Astrocyte (in vitro differentiated cells and primary cell): ENCODE results near the gene MYZAP. TPM values are rescaled to one million over a fixed set of nuclear protein-coding genes. Genes with fewer than 3 reads are reported as not detected.
A peak's percentile ranks its signal among the peaks of the same experiment; 100 is the strongest.

ENCODE experiments used
- DNase-seq: peaks from one replicate; pipeline ENCODE4 v3.0.0-alpha.2; 2010; ENCODE audit warnings: low read depth
- FAIRE-seq: peaks from 2 replicates; lab custom pipeline; 2011; peaks lifted over from hg19 to GRCh38; lab: Jason Lieb, UNC
- H2AFZ ChIP-seq: 2 replicates; pipeline ENCODE4 v1.6.0; 2012; ENCODE audit warnings: low read depth, low read length, inconsistent platforms
- H3K27ac ChIP-seq: 2 replicates; pipeline ENCODE4 v1.5.1; 2011; ENCODE audit warnings: low read depth, low read length, inconsistent platforms
- H3K27me3 ChIP-seq: 2 replicates; pipeline ENCODE4 v1.6.0; 2011; ENCODE audit warnings: low read length, inconsistent platforms; ENCODE audit not compliant: insufficient read depth
- H3K36me3 ChIP-seq: 2 replicates; pipeline ENCODE4 v1.5.1; 2011; ENCODE audit warnings: low read length, inconsistent platforms; ENCODE audit not compliant: insufficient read depth
- H3K4me1 ChIP-seq: 2 replicates; pipeline ENCODE4 v1.5.1; 2011; ENCODE audit warnings: low read length, inconsistent platforms; ENCODE audit not compliant: insufficient read depth
- H3K4me2 ChIP-seq: 2 replicates; pipeline ENCODE4 v1.6.0; 2012; ENCODE audit warnings: low read length, inconsistent platforms
- H3K4me3 ChIP-seq: 2 replicates; pipeline ENCODE4 v1.5.1; 2011; ENCODE audit warnings: low read depth, mild to moderate bottlenecking, low read length, inconsistent platforms; ENCODE audit not compliant: insufficient read depth
- H3K79me2 ChIP-seq: 2 replicates; pipeline ENCODE4 v1.6.0; 2012; ENCODE audit warnings: mild to moderate bottlenecking, low read length, inconsistent platforms; ENCODE audit not compliant: insufficient read depth
- H3K9ac ChIP-seq: 2 replicates; pipeline ENCODE4 v1.6.0; 2012; ENCODE audit warnings: mild to moderate bottlenecking, low read length, inconsistent platforms
- H3K9me3 ChIP-seq: 2 replicates; pipeline ENCODE4 v1.5.1; 2012; ENCODE audit warnings: low read depth, mild to moderate bottlenecking, low read length, inconsistent platforms; ENCODE audit not compliant: insufficient read depth
- H4K20me1 ChIP-seq: 2 replicates; pipeline ENCODE4 v1.6.0; 2012; ENCODE audit warnings: low read length, inconsistent platforms; ENCODE audit not compliant: insufficient read depth
- H3K27ac Mint-ChIP-seq: one replicate; pipeline ENCODE4 v1.8.0; 2021; ENCODE audit warnings: mild to moderate bottlenecking, mixed read lengths; ENCODE audit not compliant: unreplicated experiment
- H3K27me3 Mint-ChIP-seq: one replicate; pipeline ENCODE4 v1.8.0; 2021; ENCODE audit warnings: low read depth, mixed read lengths; ENCODE audit not compliant: unreplicated experiment
- H3K36me3 Mint-ChIP-seq: one replicate; pipeline ENCODE4 v1.8.0; 2021; ENCODE audit warnings: low read depth, mixed read lengths; ENCODE audit not compliant: unreplicated experiment
- H3K4me1 Mint-ChIP-seq: one replicate; pipeline ENCODE4 v1.8.0; 2021; ENCODE audit warnings: low read depth, mixed read lengths; ENCODE audit not compliant: unreplicated experiment
- H3K4me3 Mint-ChIP-seq: one replicate; pipeline ENCODE4 v1.8.0; 2021; ENCODE audit warnings: mild to moderate bottlenecking, moderate library complexity, mixed read lengths; ENCODE audit not compliant: unreplicated experiment
- H3K9me3 Mint-ChIP-seq: one replicate; pipeline ENCODE4 v1.8.0; 2021; ENCODE audit warnings: mild to moderate bottlenecking, mixed read lengths; ENCODE audit not compliant: unreplicated experiment
- CTCF ChIP-seq: IDR thresholded peaks from 2 replicates; pipeline ENCODE4 v1.5.1; 2011; ENCODE audit warnings: low read depth, mild to moderate bottlenecking, inconsistent platforms, low read length, moderate library complexity; ENCODE audit not compliant: insufficient read depth
- EZH2 ChIP-seq: IDR thresholded peaks from 2 replicates; pipeline ENCODE4 v1.6.1; 2012; ENCODE audit warnings: mild to moderate bottlenecking, low read length, inconsistent platforms; ENCODE audit not compliant: insufficient read depth
- total RNA-seq: library from RNA; stranded (reverse); gene quantifications from 2 replicates; pipeline ENCODE4 v1.2.1, GENCODE V29; 2021

MYZAP gene
- total RNA-seq, 1 donor from 2014 or later: 0.41 TPM

- Histone ChIP-seq H3K27ac (no peak overlapping the region), H3K36me3 (no peaks in the 10 kb centered on the region), H3K9me3 (no peaks in the 10 kb centered on the region), H4K20me1 (no peaks in the 10 kb centered on the region), H3K4me3 (no peak overlapping the region), H3K27me3 (no peaks in the 10 kb centered on the region), H3K4me1 (no peaks in the 10 kb centered on the region), H3K4me2 (no peak overlapping the region), H3K79me2 (no peaks in the 10 kb centered on the region), H2AFZ (no peak overlapping the region), H3K9ac (no peak overlapping the region)
- no peak overlapping the region for H3K4me3 Mint-ChIP-seq
- DNase-seq (no peak), FAIRE-seq (no peak)
- TF ChIP-seq EZH2 (no peak), CTCF (no peak)
- no peaks in the 10 kb centered on the region for H3K9me3 Mint-ChIP-seq
- H3K4me1 Mint-ChIP-seq: no peaks in the 10 kb centered on the region
- no peaks in the 10 kb centered on the region for H3K36me3 Mint-ChIP-seq
- H3K27me3 Mint-ChIP-seq: peaks cover 3% of the 10 kb centered on the region
- no peak overlapping the region for H3K27ac Mint-ChIP-seq
Observed at GRCh38 chr15:57570340-57570739, 21.4 kb upstream of the MYZAP start.

GRCh38 chr15:57570994-57571393 is 20.7 kb upstream of the MYZAP start:
- H3K36me3 Mint-ChIP-seq: no peaks in the 10 kb centered on the region
- H3K9me3 Mint-ChIP-seq: no peaks in the 10 kb centered on the region
- no peaks in the 10 kb centered on the region for H4K20me1 ChIP-seq
- H3K9me3 ChIP-seq: no peaks in the 10 kb centered on the region
- no peaks in the 10 kb centered on the region for H3K79me2 ChIP-seq
- no peaks in the 10 kb centered on the region for H3K27me3 ChIP-seq
- DNase-seq (peak; percentile 49), FAIRE-seq (no peak)
- H2AFZ ChIP-seq: no peak overlapping the region
- H3K4me3 Mint-ChIP-seq: no peak overlapping the region
- H3K27ac ChIP-seq: no peak overlapping the region
- H3K4me2 ChIP-seq: no peak overlapping the region
- H3K36me3 ChIP-seq: no peaks in the 10 kb centered on the region
- no peak overlapping the region for H3K9ac ChIP-seq
- TF ChIP-seq EZH2 (no peak), CTCF (no peak)
- H3K4me3 ChIP-seq: no peak overlapping the region
- H3K27ac Mint-ChIP-seq: no peak overlapping the region
- no peaks in the 10 kb centered on the region for H3K4me1 ChIP-seq
- no peaks in the 10 kb centered on the region for H3K4me1 Mint-ChIP-seq
- peaks cover 8% of the 10 kb centered on the region for H3K27me3 Mint-ChIP-seq

- no peak overlapping the region for H3K27ac ChIP-seq
- Mint-ChIP-seq H3K9me3 (no peaks in the 10 kb centered on the region), H3K4me1 (no peaks in the 10 kb centered on the region), H3K36me3 (no peaks in the 10 kb centered on the region), H3K27me3 (peaks cover 10% of the 10 kb centered on the region), H3K4me3 (no peak overlapping the region), H3K27ac (no peak overlapping the region)
- no peaks in the 10 kb centered on the region for H3K27me3 ChIP-seq
- H3K9ac ChIP-seq: no peak overlapping the region
- no peak overlapping the region for H2AFZ ChIP-seq
- H3K36me3 ChIP-seq: no peaks in the 10 kb centered on the region
- no peak for DNase-seq
- H3K4me2 ChIP-seq: no peak overlapping the region
- H3K4me1 ChIP-seq: no peaks in the 10 kb centered on the region
- no peaks in the 10 kb centered on the region for H3K9me3 ChIP-seq
- H4K20me1 ChIP-seq: no peaks in the 10 kb centered on the region
- no peak for FAIRE-seq
- TF ChIP-seq CTCF (no peak), EZH2 (no peak)
- no peak overlapping the region for H3K4me3 ChIP-seq
- H3K79me2 ChIP-seq: no peaks in the 10 kb centered on the region
Observed at GRCh38 chr15:57571725-57572124, 20.0 kb upstream of the MYZAP start.
